H9 (cell line): ENCODE data around the gene FRYL. TPM values are rescaled to one million over a fixed set of nuclear protein-coding genes. Genes with fewer than 3 reads are reported as not detected.

Experiments used
- DNase-seq: peaks from one replicate; pipeline ENCODE4 v3.0.0-alpha.2; 2017
- H2AFZ ChIP-seq: one replicate; pipeline ENCODE4 v1.6.1; 2013; ENCODE audit warnings: mild to moderate bottlenecking, low read length, control low read depth, moderate library complexity
- H2AK5ac ChIP-seq: 2 replicates; pipeline ENCODE4 v1.6.1; 2013; ENCODE audit warnings: low read length, control low read depth, mixed read lengths; ENCODE audit not compliant: insufficient read length
- H2BK120ac ChIP-seq: one replicate; pipeline ENCODE4 v1.6.1; 2013; ENCODE audit warnings: low read depth, mild to moderate bottlenecking, low read length, control low read depth, inconsistent platforms; ENCODE audit not compliant: poor library complexity, severe bottlenecking
- H2BK12ac ChIP-seq: 2 replicates; pipeline ENCODE4 v1.6.1; 2013; ENCODE audit warnings: low read length, control low read depth, mixed read lengths, low read depth; ENCODE audit not compliant: insufficient read length
- H2BK15ac ChIP-seq: 2 replicates; pipeline ENCODE4 v1.6.1; 2013; ENCODE audit warnings: low read depth, low read length, control low read depth
- H2BK20ac ChIP-seq: one replicate; pipeline ENCODE4 v1.6.1; 2013; ENCODE audit warnings: low read depth, mild to moderate bottlenecking, low read length, control low read depth, inconsistent platforms; ENCODE audit not compliant: poor library complexity, severe bottlenecking
- H2BK5ac ChIP-seq: 2 replicates; pipeline ENCODE4 v1.6.1; 2013; ENCODE audit warnings: low read length, control low read depth, mixed read lengths; ENCODE audit not compliant: insufficient read length
- H3K14ac ChIP-seq: 2 replicates; pipeline ENCODE4 v1.6.1; 2013; ENCODE audit warnings: low read length, control low read depth; ENCODE audit not compliant: insufficient read depth
- H3K18ac ChIP-seq: 2 replicates; pipeline ENCODE4 v1.6.1; 2013; ENCODE audit warnings: low read depth, mild to moderate bottlenecking, mixed read lengths, low read length, control low read depth; ENCODE audit not compliant: insufficient read length
- H3K23ac ChIP-seq: 2 replicates; pipeline ENCODE4 v1.6.1; 2013; ENCODE audit warnings: low read length, control low read depth, mixed read lengths, low read depth; ENCODE audit not compliant: insufficient read length
- H3K23me2 ChIP-seq: 2 replicates; pipeline ENCODE4 v1.6.1; 2013; ENCODE audit warnings: low read depth, mild to moderate bottlenecking, mixed read lengths, low read length, control low read depth; ENCODE audit not compliant: insufficient read length, poor library complexity, severe bottlenecking
- H3K27ac ChIP-seq: 2 replicates; pipeline ENCODE4 v1.5.1; 2013; ENCODE audit warnings: low read length, control low read depth, mixed read lengths, low read depth; ENCODE audit not compliant: insufficient read length
- H3K27me3 ChIP-seq: 2 replicates; pipeline ENCODE4 v1.6.1; 2013; ENCODE audit warnings: low read length, control low read depth, inconsistent platforms; ENCODE audit not compliant: insufficient read depth
- H3K4ac ChIP-seq: 2 replicates; pipeline ENCODE4 v1.6.1; 2013; ENCODE audit warnings: low read depth, mild to moderate bottlenecking, control low read depth, inconsistent platforms, low read length, moderate library complexity
- H3K4me1 ChIP-seq: 2 replicates; pipeline ENCODE4 v1.6.1; 2013; ENCODE audit warnings: low read length, control low read depth, inconsistent platforms; ENCODE audit not compliant: insufficient read depth
- H3K4me2 ChIP-seq: 2 replicates; pipeline ENCODE4 v1.6.1; 2013; ENCODE audit warnings: low read length, control low read depth, mixed read lengths; ENCODE audit not compliant: insufficient read length, insufficient read depth
- H3K56ac ChIP-seq: 2 replicates; pipeline ENCODE4 v1.6.1; 2013; ENCODE audit warnings: low read depth, mild to moderate bottlenecking, mixed read lengths, low read length, control low read depth; ENCODE audit not compliant: insufficient read length
- H3K79me1 ChIP-seq: 2 replicates; pipeline ENCODE4 v1.6.1; 2013; ENCODE audit warnings: low read depth, mild to moderate bottlenecking, moderate library complexity, low read length, control low read depth, inconsistent platforms; ENCODE audit not compliant: insufficient read depth, poor library complexity, severe bottlenecking
- H3K79me2 ChIP-seq: 2 replicates; pipeline ENCODE4 v1.6.1; 2013; ENCODE audit warnings: low read length, control low read depth, inconsistent platforms; ENCODE audit not compliant: insufficient read depth
- H3K9ac ChIP-seq: 2 replicates; pipeline ENCODE4 v1.6.1; 2013; ENCODE audit warnings: low read length, control low read depth, mixed read lengths; ENCODE audit not compliant: insufficient read length; ENCODE audit errors: extremely low read depth
- H3K9me3 ChIP-seq: one replicate; pipeline ENCODE4 v1.6.1; 2013; ENCODE audit warnings: low read depth, low read length, inconsistent platforms; ENCODE audit not compliant: control insufficient read depth
- H3T11ph ChIP-seq: one replicate; pipeline ENCODE4 v1.6.1; 2013; ENCODE audit warnings: mild to moderate bottlenecking, low read length, control low read depth, inconsistent platforms
- H4K20me1 ChIP-seq: one replicate; pipeline ENCODE4 v1.6.1; 2013; ENCODE audit not compliant: control insufficient read depth, insufficient read length, insufficient read depth
- H4K5ac ChIP-seq: 2 replicates; pipeline ENCODE4 v1.6.1; 2013; ENCODE audit warnings: low read depth, mild to moderate bottlenecking, mixed read lengths, low read length, control low read depth; ENCODE audit not compliant: insufficient read length
- H4K8ac ChIP-seq: replicated peaks from 2 replicates; pipeline ENCODE4 v1.6.1; 2013; ENCODE audit warnings: low read length, control low read depth, mixed read lengths, low read depth; ENCODE audit not compliant: insufficient read length
- H4K91ac ChIP-seq: 2 replicates; pipeline ENCODE4 v1.6.1; 2013; ENCODE audit warnings: low read depth, mild to moderate bottlenecking, moderate library complexity, mixed read lengths, low read length, control low read depth; ENCODE audit not compliant: insufficient read length
- H3K27ac Mint-ChIP-seq, 3 experiments: 2 replicates in 2 of 3; 3 replicates in 1 of 3; pipeline ENCODE4 v1.8.0; 2020 to 2021; ENCODE audit warnings: mixed read lengths in 3 of 3, mild to moderate bottlenecking in 1 of 3, moderate library complexity in 1 of 3
- H3K27me3 Mint-ChIP-seq: 2 replicates; pipeline ENCODE4 v1.8.0; 2021; ENCODE audit warnings: low read depth, mild to moderate bottlenecking, moderate library complexity, mixed read lengths
- H3K36me3 Mint-ChIP-seq, 3 experiments: 2 replicates in 2 of 3; 3 replicates in 1 of 3; pipeline ENCODE4 v1.8.0; 2020 to 2021; ENCODE audit warnings: low read depth in 3 of 3, mixed read lengths in 3 of 3; ENCODE audit not compliant: insufficient read depth in 1 of 3
- H3K4me1 Mint-ChIP-seq, 2 experiments: 2 replicates each; pipeline ENCODE4 v1.8.0; 2020; ENCODE audit warnings: mixed read lengths in 2 of 2
- H3K4me3 Mint-ChIP-seq, 2 experiments: 2 replicates in 1 of 2; 3 replicates in 1 of 2; pipeline ENCODE4 v1.8.0; 2020 to 2021; ENCODE audit warnings: mild to moderate bottlenecking in 2 of 2, mixed read lengths in 2 of 2, moderate library complexity in 1 of 2
- H3K9me3 Mint-ChIP-seq, 2 experiments: 2 replicates in 1 of 2; 3 replicates in 1 of 2; pipeline ENCODE4 v1.8.0; 2020; ENCODE audit warnings: mild to moderate bottlenecking in 2 of 2, mixed read lengths in 2 of 2, moderate library complexity in 1 of 2
- CTCF ChIP-seq: fragments of 200-600 bp; sonication (generic); conservative IDR thresholded peaks from 3 replicates; pipeline ENCODE4 v1.8.0; 2021; ENCODE audit warnings: antibody characterized with exemption, mild to moderate bottlenecking
- WGBS: extraction: QIAGEN DNeasy Blood & Tissue Kit; methylation state at CpG from one replicate; pipeline ENCODE4 v1.1.7; 2013; ENCODE audit warnings: missing lambda C conversion rate, low lambda C conversion rate, mixed read lengths; ENCODE audit not compliant: insufficient read length; ENCODE audit errors: extremely low coverage; 5-methylcytosine and 5-hydroxymethylcytosine counted together
- total RNA-seq: library from RNA; stranded (reverse); gene quantifications from 2 replicates; pipeline ENCODE4 v1.2.1, GENCODE V29; 2021

FRYL gene
- total RNA-seq, 1 experiment from 2014 or later = 31.5 TPM

GRCh38 chr4:48661391-48661790 is 118.7 kb downstream of the FRYL start:
- no peak overlapping the region for H4K91ac ChIP-seq
- no peak for TF ChIP-seq CTCF
- no peak for DNase-seq
- no peak overlapping the region for H2BK20ac ChIP-seq
- no peak overlapping the region for H2BK5ac ChIP-seq
- no peak overlapping the region for H3T11ph ChIP-seq
- no CpG with 5 or more reads among the region's 1 CpG for WGBS
- no peak overlapping the region for H3K4me3 Mint-ChIP-seq
- no peak overlapping the region for H3K4me2 ChIP-seq
- no peak overlapping the region for H3K56ac ChIP-seq
- no peak overlapping the region for H3K9ac ChIP-seq
- no peak overlapping the region for H3K14ac ChIP-seq
- H3K79me2 ChIP-seq = no peaks in the 10 kb centered on the region
- H4K20me1 ChIP-seq = no peaks in the 10 kb centered on the region
- H3K9me3 ChIP-seq = no peaks in the 10 kb centered on the region
- H3K4me1 Mint-ChIP-seq = peaks cover 6 to 11% of the 10 kb centered on the region in 2 experiments; a peak in 3 of 4 replicates
- H4K8ac ChIP-seq = no peak overlapping the region
- H3K4ac ChIP-seq = no peak overlapping the region
- no peak overlapping the region for H4K5ac ChIP-seq
- no peaks in the 10 kb centered on the region for H3K27me3 Mint-ChIP-seq
- no peaks in the 10 kb centered on the region for H3K27me3 ChIP-seq
- H3K23me2 ChIP-seq = no peaks in the 10 kb centered on the region
- no peak overlapping the region for H2AFZ ChIP-seq
- H2AK5ac ChIP-seq = no peak overlapping the region
- no peak overlapping the region for H3K23ac ChIP-seq
- H3K36me3 Mint-ChIP-seq = 0 out of 7 replicates have a peak, but pooled peaks cover 0 to 1% (median 0%) of the 10 kb centered on the region in 3 experiments
- H3K27ac ChIP-seq = no peak overlapping the region
- no peaks in the 10 kb centered on the region for H3K79me1 ChIP-seq
- H3K9me3 Mint-ChIP-seq = no peaks in the 10 kb centered on the region; a peak in 1 of 5 replicates
- no peak overlapping the region for H2BK12ac ChIP-seq
- H2BK15ac ChIP-seq = no peak overlapping the region
- H3K27ac Mint-ChIP-seq = no peak overlapping the region; a peak in 1 of 7 replicates
- H3K18ac ChIP-seq = no peak overlapping the region
- no peak overlapping the region for H2BK120ac ChIP-seq
- H3K4me1 ChIP-seq = no peaks in the 10 kb centered on the region
